ENCODE results near the gene FADS2. TPM values are rescaled to one million over a fixed set of nuclear protein-coding genes. Genes with fewer than 3 reads are reported as not detected.

The FADS2 gene
- total and polyA plus RNA-seq, 2 experiments from 2014 or later: 124 to 392 TPM

GRCh38 chr11:61871158-61871597, 43.1 kb downstream of the FADS2 start:
- H3K4me2 ChIP-seq: peak overlapping the region; percentile 68
- ATAC-seq: peak; percentile 92
- H3K4me1 ChIP-seq (ENCODE audit: insufficient read depth): peaks cover 20% of the 10 kb centered on the region
- peak overlapping the region; percentile 38 for H3K4me3 ChIP-seq
- H2AFZ ChIP-seq: peak overlapping the region; percentile 73; the same call in 1 of the 2 replicates
- H3K27me3 ChIP-seq (ENCODE audit: insufficient read depth): no peaks in the 10 kb centered on the region
- H3K27ac ChIP-seq (ENCODE audit: low read depth): no peak overlapping the region
- peaks cover 17% of the 10 kb centered on the region; the same call in 1 of the 2 replicates for H3F3A ChIP-seq (replicated peaks; ENCODE audit: low read depth)
- Mint-ChIP-seq H3K27ac (no peak overlapping the region), H3K9me3 (no peaks in the 10 kb centered on the region), H3K4me3 (peak overlapping the region; percentile 53), H3K4me1 (peaks cover 30% of the 10 kb centered on the region), H3K36me3 (ENCODE audit: low read depth) (no peaks in the 10 kb centered on the region; the same call in 1 of the 3 replicates), H3K27me3 (ENCODE audit: insufficient read depth, low read depth, poor library complexity) (peaks cover 16% of the 10 kb centered on the region)
- no peaks in the 10 kb centered on the region for H4K20me1 ChIP-seq (replicated peaks; ENCODE audit: insufficient read depth)
- no peaks in the 10 kb centered on the region for H3K79me2 ChIP-seq (replicated peaks; ENCODE audit: insufficient read depth)
- no peaks in the 10 kb centered on the region for H3K9me2 ChIP-seq (ENCODE audit: insufficient read depth)
- 0 out of 2 replicates have a peak, but pooled peaks have one; percentile 21 for TF ChIP-seq POLR2AphosphoS5 (IDR thresholded peaks at IDR 0.05; ENCODE audit: low read depth)
- TF ChIP-seq ZNF462 (CRISPR knock-in tag; IDR thresholded peaks at IDR 0.05): no peak
- TF ChIP-seq CTCF (conservative IDR thresholded peaks at IDR 0.05; ENCODE audit: low read depth in 2 of 2): peak; percentile 89 to 98
- peak; percentile 92 for DNase-seq (ENCODE audit: low spot score)
- H3K36me3 ChIP-seq (ENCODE audit: insufficient read depth): no peaks in the 10 kb centered on the region; the same call in 1 of the 2 replicates
